Keratinocyte (primary cell): Measurements from ENCODE around the gene CATSPERE.

Experiments used
- CTCF ChIP-seq, 3 experiments: IDR thresholded peaks in 1 of 3; conservative IDR thresholded peaks in 1 of 3; optimal IDR thresholded peaks in 1 of 3; 2 replicates in 2 of 3; 3 replicates in 1 of 3; pipeline versions ENCODE3 to v1.5.1; 2011; ENCODE audit warnings: low read length in 3 of 3, mild to moderate bottlenecking in 3 of 3, moderate library complexity in 2 of 3, control low read depth in 1 of 3, inconsistent platforms in 1 of 3; ENCODE audit not compliant: insufficient read depth in 2 of 3; ENCODE audit errors: extremely low read depth in 1 of 3
- EZH2 ChIP-seq: IDR thresholded peaks from one replicate; pipeline ENCODE4 v1.6.1; 2012; ENCODE audit warnings: inconsistent platforms, mild to moderate bottlenecking, low read length, moderate library complexity

GRCh38 chr1:244461245-244462071 is at the start of gene CATSPERE:
- no peak for TF ChIP-seq EZH2
- TF ChIP-seq CTCF (optimal IDR thresholded peaks at IDR 0.05 in 1 of 3, IDR thresholded peaks at IDR 0.05 in 1 of 3, conservative IDR thresholded peaks at IDR 0.05 in 1 of 3; ENCODE audit: extremely low read depth in 1 of 3, insufficient read depth in 2 of 3, low read length in 3 of 3) = no peak
